Stimulated activated CD4-positive, alpha-beta T cell treated with anti-CD3 and anti-CD28 coated beads, Interleukin-15, amount 100 ng/mL, for 48 hours (primary cell): ENCODE results near the gene NEURL4.

Experiments
- DNase-seq, 2 donors: peaks; one replicate each; pipeline ENCODE4 v3.0.0-alpha.2; 2020; ENCODE audit warnings: low read depth in 2 of 2

Gene NEURL4

DNA sequence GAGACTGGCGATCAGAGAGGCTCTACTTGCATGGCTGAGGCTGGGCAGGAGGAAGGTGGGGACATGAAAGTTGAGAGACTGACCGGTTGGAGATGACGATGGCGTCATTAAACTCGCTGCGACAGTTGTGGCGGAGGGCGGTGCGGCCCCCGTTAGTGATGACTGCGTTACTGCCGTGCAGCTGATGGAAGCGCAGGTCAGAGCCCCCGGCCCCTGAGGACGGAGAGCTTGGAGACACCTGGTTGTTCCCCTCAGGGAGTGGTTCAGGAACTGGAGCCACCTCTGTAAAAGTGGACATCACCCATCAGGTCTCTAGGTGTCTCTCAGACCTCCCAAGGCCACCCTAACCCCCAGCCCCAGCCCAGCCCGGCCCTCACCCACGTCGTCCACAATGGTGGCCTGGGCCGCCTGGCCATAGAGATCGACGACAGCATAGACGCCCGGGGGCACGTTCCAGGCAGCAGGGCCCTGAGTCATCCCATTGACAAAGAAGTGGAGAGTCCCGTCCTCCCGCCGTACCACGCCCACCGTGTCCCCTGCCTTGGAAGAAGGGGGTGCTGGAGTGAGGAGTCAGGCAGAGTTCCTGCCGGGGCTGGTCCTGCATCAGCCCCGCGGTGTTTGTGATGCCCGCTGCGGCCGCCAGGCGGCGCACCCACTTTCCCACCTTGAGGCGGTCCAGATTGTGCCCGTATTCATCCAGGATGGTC lies 5.3 kb downstream of the NEURL4 start:
- DNase-seq: peak in 1 of 2 donors; percentile 46

DNA sequence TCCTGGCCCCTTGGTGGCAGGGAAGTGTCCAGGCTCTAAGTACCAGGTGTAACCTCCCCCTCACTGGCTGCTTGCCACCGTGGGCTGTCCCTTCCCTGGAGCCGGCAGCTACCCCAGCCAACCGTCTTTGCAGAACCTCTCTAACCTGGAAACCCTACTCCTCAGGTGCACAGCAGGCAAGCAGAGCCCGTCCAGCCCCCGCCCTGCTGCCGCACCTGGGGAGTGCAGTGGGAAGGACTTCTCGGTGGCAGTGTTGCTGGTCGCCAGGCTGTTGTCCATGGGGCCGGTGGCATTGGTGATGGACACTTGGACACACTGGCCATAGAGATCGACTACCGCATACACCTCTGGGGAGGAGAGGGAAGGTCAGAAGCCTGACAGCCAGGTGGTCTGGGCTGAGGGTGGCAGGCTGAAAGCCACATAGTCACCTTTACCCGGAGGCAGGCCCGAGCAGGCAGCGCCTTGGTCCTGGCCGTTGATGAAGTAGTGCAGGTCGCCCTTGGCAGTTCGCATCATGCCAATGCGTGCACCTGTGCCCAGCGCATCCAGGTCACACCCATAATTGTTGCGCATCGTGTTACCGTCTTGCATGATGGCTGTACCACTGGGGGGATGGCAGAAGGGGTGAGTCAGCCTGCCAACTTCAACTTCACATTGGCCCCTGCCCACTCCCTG lies 6.5 kb downstream of the NEURL4 start:
- no peak for DNase-seq

DNA sequence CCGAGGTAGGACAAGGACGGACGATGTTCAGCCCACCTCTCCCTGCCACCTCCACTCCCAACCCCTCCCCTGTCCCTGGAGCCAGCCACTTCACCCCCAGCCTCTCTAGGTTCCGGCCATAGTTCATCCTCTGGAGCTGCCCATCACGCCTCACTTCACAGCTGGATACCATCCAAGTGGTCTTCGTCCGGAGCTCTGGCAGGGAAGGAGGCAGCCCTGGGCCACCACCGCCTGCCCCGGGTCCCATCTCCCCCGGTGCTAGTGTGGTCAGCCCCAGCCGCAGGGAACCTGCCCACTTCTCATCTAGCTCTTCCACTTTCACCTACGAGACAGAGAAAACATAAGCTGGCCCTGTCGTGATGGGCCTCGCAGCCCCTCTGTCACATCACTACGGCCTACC lies 7.7 kb downstream of the NEURL4 start:
- no peak for DNase-seq

DNA sequence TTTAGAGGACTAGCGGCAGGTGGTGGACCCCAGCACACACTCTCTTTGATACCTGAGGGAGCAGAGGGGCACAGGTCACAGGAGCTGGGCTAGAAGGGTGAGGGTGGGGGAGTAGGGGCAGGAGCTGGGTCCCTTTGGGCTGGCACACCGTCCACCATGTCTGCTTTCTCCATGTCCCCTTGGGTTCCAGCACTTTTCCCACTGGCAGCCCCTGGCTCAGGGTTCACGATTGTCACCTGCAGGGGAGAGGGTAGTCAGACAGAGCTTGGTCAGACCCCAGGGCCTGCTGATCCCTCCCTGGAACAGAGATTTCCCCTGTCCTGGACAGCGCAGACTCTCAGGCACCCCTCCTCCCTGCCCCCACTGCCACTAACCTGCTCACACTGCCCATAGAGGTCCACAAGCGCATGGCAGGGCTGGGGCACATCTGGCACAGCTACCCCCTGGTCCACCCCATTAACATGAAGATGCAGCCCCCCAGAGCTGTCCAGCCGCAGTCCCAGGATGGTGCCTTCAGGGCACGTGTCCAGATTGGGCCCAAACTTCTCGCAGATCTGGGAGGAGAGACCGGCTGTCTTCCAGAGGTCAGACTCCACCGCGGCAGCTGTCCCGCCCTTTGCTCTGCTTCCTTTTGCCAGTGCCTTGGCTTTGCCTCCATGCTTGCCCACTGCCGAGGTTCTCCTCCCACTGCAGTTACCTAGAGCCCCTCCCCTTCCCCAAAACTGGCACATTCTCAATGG lies 10.8 kb downstream of the NEURL4 start:
- DNase-seq: no peak

DNA sequence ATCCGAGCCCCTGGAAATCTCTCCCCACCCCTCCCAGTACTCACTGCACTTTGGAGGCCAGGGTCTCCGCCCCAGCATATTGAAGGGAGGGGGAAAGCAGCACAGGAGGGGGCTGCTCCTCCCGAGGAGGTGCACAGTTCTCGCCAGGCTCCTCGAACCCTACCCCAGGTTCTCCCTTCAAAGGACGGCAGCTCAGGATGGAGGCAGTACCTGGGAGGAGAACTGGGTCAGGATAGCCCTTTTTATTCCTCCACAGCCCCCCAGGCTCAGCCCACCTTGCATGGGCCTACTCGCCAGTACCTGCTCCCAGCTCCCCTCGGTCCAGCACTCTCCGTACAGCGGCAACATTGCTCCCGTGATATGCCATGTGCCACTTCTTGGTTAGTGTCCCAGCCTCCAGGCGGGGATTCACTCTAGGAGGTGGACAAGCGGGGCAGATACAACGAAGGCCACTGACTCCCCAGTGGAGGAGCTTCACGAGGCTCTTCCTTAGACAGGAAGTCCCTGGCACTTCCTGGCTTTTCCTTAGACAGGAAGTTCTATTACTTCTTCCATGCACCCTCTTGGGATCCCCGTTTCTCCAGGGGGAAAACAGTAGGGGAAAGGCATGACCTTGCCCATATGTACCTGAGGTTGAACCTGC lies 11.9 kb downstream of the NEURL4 start:
- DNase-seq: no peak

DNA sequence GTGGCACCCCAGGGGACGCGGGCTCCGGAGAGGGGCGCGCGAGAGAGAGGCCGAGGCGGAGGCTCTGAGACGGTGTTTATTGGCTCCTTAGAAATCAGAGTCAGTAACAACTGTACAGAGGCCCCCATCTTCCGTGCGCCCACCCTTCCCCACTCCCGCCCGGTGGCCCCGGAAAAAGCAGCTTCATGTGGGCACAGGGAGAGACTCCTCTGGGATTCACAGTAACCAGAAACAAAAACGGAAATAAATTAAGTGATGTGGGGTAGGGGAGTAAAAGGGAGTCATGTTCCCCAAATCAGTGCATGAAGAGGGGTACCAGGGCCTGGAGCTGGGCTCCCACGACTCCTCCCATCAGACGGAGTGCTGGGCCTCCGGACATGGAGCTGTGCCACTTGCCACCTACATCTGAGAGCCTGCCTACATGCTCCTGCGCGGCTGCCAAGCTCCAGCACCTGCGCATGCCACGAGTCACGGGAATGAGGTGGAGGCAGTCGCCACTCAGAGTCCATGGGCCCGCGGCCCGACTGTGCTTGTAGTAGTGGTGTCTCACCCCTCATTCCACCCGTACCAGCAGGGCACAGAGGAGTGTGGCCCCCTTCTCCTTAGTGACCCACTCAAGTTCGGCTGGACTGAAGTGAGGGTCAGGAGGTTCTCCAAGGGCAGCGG lies 13.4 kb downstream of the NEURL4 start:
- no peak for DNase-seq

DNA sequence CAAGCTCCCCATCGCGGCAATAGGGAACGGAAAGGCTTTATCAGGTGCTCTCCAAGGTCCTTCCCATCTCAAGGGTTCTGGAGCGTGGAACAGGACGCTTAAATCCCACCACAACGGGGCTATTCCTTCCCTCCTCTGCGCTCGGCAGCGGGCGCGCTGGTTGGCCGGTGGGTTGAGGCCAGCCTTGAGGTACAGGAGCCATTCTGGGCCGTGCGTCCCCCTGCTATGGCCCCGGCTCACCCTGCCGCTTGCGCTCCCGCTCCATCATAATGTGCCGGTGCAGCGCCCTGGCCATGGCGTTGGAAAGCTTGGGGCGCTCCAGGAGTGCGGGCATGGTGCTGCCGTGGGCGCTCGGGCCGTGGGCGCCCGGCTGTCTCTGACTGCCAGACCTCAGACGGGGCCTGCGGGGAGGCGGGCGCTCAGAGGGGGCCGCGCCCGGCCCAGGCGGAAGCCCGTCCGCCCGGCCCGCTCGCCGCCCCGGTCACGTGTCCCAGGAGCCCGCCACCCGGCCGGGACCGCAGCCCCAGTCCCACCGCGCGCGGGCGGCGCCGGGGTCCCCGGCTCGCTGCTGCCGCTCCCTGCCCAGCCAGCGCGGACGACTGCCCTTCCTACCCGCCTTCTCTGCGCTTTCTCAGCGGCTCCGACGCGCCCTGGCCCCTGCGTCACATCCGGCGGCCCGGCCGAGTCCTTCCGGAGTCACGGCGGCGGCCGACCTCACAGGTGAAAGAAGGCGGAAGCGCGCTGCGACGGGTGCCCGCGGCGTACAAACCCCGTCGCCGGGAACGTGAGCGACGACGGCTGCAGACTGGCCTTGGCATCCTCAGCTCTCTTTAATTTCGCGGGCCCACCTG lies 14.2 kb downstream of the NEURL4 start, which contains the start of gene GPS2:
Gene GPS2, minus strand, starts transcription at position 642 of the 851 bp plus-strand sequence. Its CDS starts 308 bp downstream, at position 334.
- peak; percentile 87 to 90 for DNase-seq

DNA sequence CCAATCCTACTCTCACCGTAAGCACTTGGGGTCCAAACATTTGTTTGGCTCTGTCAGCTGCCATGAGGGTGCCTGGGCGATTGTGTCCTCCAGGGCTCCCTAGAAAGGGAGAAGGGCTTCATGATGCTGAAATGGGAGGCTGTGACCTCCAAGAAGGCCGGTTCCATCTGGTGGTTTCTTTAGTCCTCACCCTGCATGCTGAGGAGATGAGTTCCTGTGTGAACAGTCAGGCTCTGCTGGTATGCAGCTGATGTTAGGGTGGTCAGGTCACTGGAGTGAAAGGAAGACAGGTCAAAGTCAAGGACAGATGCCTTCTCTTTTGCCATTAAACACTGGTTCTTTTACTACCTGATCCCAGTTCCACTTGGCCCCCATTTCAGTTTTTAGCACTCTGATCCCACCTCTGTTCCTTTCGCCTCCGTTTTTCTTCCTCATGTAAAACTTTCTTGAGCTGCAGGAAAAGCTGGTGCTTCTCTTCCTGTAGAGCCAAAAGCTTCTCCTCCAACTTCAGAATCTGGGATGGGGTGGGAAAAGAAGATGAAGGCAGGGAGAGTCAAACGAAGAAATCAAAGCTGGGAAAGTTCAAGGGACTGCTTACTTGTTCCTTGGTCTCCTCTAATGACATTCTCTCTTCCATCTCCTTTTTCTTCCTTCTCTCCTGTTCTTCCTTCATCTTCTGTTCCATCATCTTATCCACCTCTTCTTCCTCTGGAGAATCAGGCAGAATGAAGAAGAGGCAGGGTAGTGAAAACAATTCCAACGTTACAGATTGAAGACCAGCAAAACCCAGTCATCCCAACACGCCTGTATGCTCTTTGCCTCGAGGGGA lies 15.0 kb downstream of the NEURL4 start:
- no peak for DNase-seq

DNA sequence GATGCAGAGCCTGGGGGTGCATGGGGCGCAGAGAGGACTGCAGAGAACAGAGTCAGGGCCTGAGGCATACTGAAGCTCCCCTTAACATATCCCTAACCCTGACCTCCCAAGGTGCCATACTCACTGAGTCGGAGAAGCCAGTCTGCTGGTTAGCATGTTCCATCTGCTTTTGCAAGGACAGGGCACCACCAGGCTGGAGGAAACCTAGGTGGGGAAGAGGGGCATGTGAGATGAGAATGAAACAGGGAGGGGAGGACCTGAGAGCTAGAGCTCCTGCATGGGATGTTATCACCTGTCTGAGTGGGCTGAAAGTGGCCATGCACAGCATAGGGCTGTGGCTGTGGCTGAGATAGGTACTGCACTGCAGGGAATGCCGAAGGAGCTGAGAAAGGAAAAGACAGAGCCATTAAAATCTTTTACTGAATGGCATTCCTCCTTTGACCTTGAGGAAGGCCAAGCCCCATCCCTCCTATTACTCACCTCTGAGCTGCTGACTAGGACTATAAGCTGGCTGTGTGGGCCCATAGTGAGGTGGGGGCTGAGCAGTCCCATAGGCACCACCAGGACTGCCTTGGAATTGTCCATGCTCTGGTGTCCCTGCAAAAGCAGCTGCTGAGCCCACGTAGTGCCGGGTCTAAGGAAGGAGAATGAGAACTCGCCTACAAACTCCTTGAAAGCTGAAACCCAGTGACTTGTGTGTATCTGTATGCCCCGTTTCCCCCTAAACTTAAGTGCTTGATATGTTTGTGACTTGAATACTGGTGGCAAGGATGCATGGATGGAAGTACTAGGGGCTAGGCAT lies 15.8 kb downstream of the NEURL4 start:
- DNase-seq: no peak

DNA sequence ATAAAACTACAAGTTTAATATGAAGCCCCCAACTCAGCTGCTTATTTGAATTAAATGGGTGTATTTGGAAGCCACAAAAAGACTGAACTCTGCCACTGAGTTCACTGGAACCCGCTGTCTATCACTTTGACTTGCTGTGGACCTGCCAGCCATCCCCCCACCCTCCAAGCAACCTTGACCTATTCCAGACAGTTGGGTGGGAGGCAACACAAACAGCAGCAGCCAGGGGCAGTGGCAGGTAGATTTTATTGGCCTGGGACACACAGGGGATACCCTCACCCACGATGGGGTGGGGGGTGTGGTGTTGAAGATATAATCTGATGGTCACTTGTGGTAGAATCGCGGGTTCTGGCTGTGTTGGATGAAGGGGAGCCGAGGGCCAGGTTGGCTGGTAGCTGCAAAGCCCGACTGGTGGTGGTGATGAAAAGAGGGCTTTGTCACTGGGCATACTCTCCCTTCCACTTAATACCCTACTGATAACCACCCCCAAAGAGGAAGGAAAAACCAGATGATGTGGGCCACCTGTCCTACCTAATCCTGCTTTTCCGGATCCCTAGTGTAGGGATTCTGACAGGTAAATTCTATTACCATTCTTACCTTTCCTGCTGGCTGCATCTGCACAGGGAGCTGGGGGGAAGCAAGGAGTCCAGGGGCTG lies 16.6 kb downstream of the NEURL4 start:
- DNase-seq: no peak

DNA sequence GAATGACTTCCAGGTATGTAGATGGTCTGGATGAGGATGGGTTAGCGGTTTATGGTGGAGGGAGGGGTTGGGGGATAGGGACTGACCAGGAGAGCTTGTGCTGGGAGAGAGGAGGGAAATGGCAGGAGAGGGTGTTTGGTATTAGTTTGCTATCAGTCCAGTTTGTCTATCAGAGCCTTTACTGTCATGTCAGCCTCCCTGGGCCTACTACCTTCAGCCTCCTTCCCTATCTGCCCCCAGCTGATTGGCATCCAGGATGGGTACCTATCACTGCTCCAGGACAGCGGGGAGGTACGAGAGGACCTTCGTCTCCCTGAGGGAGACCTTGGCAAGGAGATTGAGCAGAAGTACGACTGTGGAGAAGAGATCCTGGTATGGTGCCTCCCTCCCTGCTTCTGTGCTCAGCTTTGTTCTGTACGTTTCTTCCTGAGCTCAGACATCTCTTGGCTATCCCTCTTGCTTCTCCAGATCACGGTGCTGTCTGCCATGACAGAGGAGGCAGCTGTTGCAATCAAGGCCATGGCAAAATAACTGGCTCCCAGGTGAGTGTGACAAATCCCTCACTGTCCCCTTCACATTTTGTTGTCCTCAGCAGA lies 17.9 kb downstream of the NEURL4 start:
- DNase-seq: no peak

DNA sequence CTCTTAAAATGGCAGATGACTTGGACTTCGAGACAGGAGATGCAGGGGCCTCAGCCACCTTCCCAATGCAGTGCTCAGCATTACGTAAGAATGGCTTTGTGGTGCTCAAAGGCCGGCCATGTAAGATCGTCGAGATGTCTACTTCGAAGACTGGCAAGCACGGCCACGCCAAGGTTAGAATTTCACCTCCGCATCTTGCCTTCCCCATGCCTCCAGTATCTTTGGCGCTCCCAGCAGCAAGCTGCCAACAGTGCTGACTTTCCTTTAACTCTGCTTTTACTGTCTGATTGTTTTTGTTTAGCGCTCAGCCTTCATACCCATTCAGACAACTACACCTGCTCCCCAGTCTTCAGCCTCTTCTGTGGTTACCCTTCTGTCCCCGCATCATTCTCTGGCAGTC lies 19.5 kb downstream of the NEURL4 start:
- no peak for DNase-seq

DNA sequence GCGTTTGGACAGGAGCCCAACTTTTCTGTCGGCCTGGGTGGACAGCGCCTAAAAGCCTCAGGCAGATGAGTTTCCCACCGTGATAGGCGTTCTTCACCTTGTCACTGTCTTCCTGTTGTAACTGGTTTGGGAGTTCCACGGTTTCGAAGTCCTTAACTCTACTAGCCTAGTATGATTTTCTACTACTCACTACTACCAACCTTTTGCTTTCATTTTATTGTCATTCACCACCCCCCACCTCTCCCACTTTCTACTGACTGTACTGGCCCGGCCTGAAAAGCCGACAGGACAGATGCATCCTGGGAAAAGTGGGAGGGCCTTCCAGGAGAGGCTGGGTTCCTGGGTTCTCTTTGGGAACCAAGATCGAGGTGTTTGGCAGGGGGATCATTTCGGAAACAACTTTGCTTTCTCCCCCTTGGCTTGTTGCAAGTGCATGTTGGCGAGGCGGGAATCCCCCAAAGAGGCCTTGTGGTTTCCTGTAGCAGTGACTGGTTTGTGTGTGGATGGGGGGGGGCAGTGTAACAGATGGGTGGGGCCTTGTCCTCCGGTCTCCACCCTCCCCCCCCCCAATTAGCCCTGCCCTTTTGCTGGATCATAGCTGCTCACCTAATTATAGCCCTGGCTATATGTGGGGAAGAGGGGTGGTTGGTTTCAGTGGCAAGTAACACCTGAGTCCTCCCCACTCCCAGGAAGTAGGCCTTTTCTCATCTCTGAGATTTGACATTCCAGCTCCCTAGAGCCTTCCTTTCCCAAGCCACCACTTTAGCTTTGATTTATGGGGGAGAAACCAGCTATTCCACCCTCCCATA lies 20.3 kb downstream of the NEURL4 start:
- peak; percentile 76 to 79 for DNase-seq

DNA sequence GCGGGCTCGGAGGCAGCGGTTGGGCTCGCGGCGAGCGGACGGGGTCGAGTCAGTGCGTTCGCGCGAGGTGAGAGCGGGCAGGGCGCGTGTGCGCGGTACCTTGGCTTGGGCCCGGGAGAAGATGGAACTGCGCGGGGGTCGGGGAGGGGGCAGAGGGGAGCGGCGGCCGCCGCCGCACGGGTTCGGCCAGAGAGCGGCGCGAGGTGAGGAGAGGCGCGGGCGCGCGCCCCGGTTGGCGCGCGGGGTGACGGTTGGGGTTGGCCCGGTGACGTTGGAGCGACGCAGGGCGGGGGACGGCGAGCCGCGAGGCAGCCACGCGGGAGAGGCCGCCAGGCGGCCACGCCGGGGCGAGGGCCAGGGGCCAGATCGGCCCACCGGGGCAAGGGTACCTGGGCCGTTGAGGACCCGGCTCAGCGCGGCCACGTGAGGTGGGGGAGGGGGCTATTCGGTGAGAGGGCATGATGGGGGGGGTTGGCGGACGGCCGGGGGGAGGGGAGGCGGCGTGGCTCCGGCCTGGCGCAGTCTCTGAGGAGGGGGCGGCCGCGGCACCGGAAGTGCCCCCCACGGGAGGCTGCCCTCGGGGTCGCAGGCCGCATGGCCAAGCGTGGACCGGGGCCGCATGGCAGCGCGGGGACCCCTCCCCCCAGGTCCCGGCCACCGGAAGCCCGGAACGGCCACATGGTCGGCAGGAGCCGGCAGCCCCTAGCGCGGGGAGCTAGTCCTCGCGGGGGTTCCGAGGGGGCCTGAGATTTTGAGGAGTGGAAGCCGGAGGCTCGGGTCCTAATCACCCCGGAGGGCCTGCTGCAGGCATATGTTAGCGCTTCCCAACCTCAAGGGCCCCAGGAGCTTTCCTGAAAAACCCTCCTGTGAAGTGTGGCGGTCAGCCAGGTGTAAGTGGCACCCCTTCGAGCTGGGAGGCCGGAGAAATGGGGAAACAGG lies 21.2 kb downstream of the NEURL4 start:
- no peak for DNase-seq

DNA sequence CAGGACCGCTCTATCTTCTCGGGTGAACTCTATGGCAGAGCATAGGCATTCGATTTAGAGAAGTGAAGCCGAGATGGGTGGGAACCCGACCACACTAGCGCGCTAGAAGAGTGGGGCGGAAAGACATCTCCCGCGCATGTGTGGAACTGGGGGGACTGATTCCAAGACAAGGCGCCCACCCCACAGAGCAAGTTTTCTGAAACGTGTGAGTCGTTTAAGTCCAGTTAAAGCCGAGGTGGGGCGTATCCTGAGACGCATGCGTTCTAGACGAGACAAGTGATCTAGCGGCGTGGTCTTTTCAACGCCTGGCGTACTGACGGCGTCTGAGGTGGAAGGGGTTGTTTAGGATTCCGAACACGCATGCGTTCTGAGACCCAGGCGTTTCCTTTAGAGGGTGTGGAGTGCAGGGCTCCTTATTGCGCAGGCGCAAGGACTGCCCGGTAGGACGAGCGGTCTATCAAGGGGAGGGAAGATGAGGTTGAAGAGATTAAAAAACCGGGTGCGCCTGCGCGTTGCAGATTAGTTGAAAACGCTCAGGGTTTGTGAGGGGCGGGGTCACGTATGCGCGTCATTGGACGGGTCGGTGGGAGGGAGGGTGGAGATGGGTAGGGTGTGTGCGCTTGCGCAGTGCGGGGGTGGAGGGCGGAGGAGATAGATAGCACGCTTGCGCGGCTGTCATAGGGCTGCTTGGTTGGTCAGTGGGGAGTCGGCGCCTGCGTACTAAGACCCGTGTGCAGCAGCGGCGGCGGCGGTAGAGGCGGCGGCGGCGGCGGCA lies 22.0 kb downstream of the NEURL4 start, which contains the start of gene EIF5A:
Gene EIF5A, plus strand, starts transcription at position 718 of the 775 bp plus-strand sequence. CDS start 2,008 bp downstream, outside the sequence.
- peak; percentile 100 for DNase-seq
